GM23338 (cell line): Measurements from ENCODE around the gene KRTAP10-1. TPM values are rescaled to one million over a fixed set of nuclear protein-coding genes. Genes with fewer than 3 reads are reported as not detected.

Experiments used
- ATAC-seq: fragments of 200-7000 bp; cut with Tn5 transposase; 3 replicates; pipeline ENCODE4 v1.9.1; 2020
- DNase-seq: peaks from one replicate; pipeline ENCODE4 v3.0.0-alpha.2; 2015; ENCODE audit warnings: low spot score
- H2AFZ ChIP-seq: fragments of 200-600 bp; sonication (generic); 2 replicates; pipeline ENCODE4 v1.8.0; 2016; ENCODE audit warnings: antibody characterized with exemption, mild to moderate bottlenecking, moderate library complexity
- H3F3A ChIP-seq: fragments of 200-600 bp; sonication (generic); replicated peaks from 2 replicates; pipeline ENCODE4 v1.8.0; 2017; ENCODE audit warnings: antibody characterized with exemption, mixed run types, low read depth
- H3K27ac ChIP-seq: fragments of 200-600 bp; sonication (generic); 2 replicates; pipeline ENCODE4 v1.6.1; 2016; ENCODE audit warnings: low read depth
- H3K27me3 ChIP-seq: fragments of 200-600 bp; sonication (generic); 2 replicates; pipeline ENCODE4 v1.8.0; 2016; ENCODE audit warnings: mild to moderate bottlenecking, mixed run types, moderate library complexity; ENCODE audit not compliant: insufficient read depth
- H3K36me3 ChIP-seq: fragments of 200-600 bp; sonication (generic); 2 replicates; pipeline ENCODE4 v1.8.0; 2016; ENCODE audit warnings: mild to moderate bottlenecking; ENCODE audit not compliant: insufficient read depth
- H3K4me1 ChIP-seq: fragments of 200-600 bp; sonication (generic); 2 replicates; pipeline ENCODE4 v1.8.0; 2016; ENCODE audit warnings: mild to moderate bottlenecking, moderate library complexity; ENCODE audit not compliant: insufficient read depth
- H3K4me2 ChIP-seq: fragments of 200-600 bp; sonication (generic); 2 replicates; pipeline ENCODE4 v1.7.1; 2017; ENCODE audit warnings: mixed run types
- H3K4me3 ChIP-seq: fragments of 200-600 bp; sonication (generic); 2 replicates; pipeline ENCODE4 v1.6.1; 2016; ENCODE audit warnings: mixed run types
- H3K79me2 ChIP-seq: fragments of 200-600 bp; sonication (generic); replicated peaks from 2 replicates; pipeline ENCODE4 v1.8.0; 2017; ENCODE audit warnings: mild to moderate bottlenecking; ENCODE audit not compliant: insufficient read depth
- H3K9me2 ChIP-seq: fragments of 200-600 bp; sonication (generic); 2 replicates; pipeline ENCODE4 v1.8.0; 2017; ENCODE audit not compliant: insufficient read depth
- H4K20me1 ChIP-seq: fragments of 200-600 bp; sonication (generic); replicated peaks from 2 replicates; pipeline ENCODE4 v1.8.0; 2017; ENCODE audit warnings: mild to moderate bottlenecking; ENCODE audit not compliant: insufficient read depth
- H3K27ac Mint-ChIP-seq: 2 replicates; pipeline ENCODE4 v1.8.0; 2020; ENCODE audit warnings: inconsistent platforms, mild to moderate bottlenecking, moderate library complexity, mixed read lengths
- H3K27me3 Mint-ChIP-seq: 3 replicates; pipeline ENCODE4 v1.8.0; 2022; ENCODE audit warnings: low read depth, mild to moderate bottlenecking, moderate library complexity, mixed read lengths, inconsistent platforms; ENCODE audit not compliant: insufficient read depth, poor library complexity
- H3K36me3 Mint-ChIP-seq: 3 replicates; pipeline ENCODE4 v1.8.0; 2021; ENCODE audit warnings: low read depth, mild to moderate bottlenecking, inconsistent platforms, moderate library complexity, mixed read lengths
- H3K4me1 Mint-ChIP-seq: 3 replicates; pipeline ENCODE4 v1.8.0; 2020; ENCODE audit warnings: mild to moderate bottlenecking, inconsistent platforms, mixed read lengths
- H3K4me3 Mint-ChIP-seq: 3 replicates; pipeline ENCODE4 v1.8.0; 2021; ENCODE audit warnings: moderate library complexity, mild to moderate bottlenecking, inconsistent platforms, mixed read lengths
- H3K9me3 Mint-ChIP-seq: 3 replicates; pipeline ENCODE4 v1.8.0; 2020; ENCODE audit warnings: moderate library complexity, mild to moderate bottlenecking, inconsistent platforms, mixed read lengths
- EZH2 ChIP-seq: fragments of 200-600 bp; sonication (generic); IDR thresholded peaks from one replicate; pipeline ENCODE4 v1.8.0; 2017; ENCODE audit warnings: antibody characterized with exemption, mild to moderate bottlenecking, low read depth; ENCODE audit not compliant: unreplicated experiment
- EZH2phosphoT487 ChIP-seq: fragments of 200-600 bp; sonication (generic); IDR thresholded peaks from one replicate; pipeline ENCODE4 v1.8.1; 2018; ENCODE audit warnings: antibody characterized with exemption; ENCODE audit not compliant: unreplicated experiment
- JUNB ChIP-seq: IDR thresholded peaks from one replicate; pipeline ENCODE4 v1.6.1; 2016; ENCODE audit warnings: antibody characterized with exemption; ENCODE audit not compliant: unreplicated experiment
- NANOG ChIP-seq: IDR thresholded peaks from 2 replicates; pipeline ENCODE4 v1.6.1; 2016; ENCODE audit warnings: antibody characterized with exemption, borderline replicate concordance
- POLR2AphosphoS5 ChIP-seq: IDR thresholded peaks from 2 replicates; pipeline ENCODE4 v1.6.1; 2016; ENCODE audit warnings: antibody characterized with exemption, low read depth
- ZNF114 ChIP-seq: fragments of 250-450 bp; sonication (Bioruptor Pico); IDR thresholded peaks from 2 replicates; pipeline ENCODE4 v1.5.0; 2020; ENCODE audit warnings: mild to moderate bottlenecking, moderate library complexity
- polyA plus RNA-seq: library from polyadenylated mRNA; unstranded; fragments of >200 nt; fragmentation: Nextera tagmentation; extraction: Ambion mirVana; gene quantifications from 2 replicates; pipeline ENCODE4 v1.2.1, GENCODE V29; 2016
- total RNA-seq: library from RNA; depleted of rRNA; stranded (reverse); fragments of >200 nt; shearing (Covaris generic); gene quantifications from 2 replicates; pipeline ENCODE4 v1.2.3, GENCODE V29; 2014
- TF ChIP-seq, protein P1 (sequence below): IDR thresholded peaks from 2 replicates; pipeline ENCODE4 v1.6.1; 2016; ENCODE audit warnings: antibody characterized with exemption
- TF ChIP-seq, protein P2 (sequence below): fragments of 250-450 bp; sonication (Bioruptor Pico); IDR thresholded peaks from 2 replicates; pipeline ENCODE4 v1.5.0; 2020; ENCODE audit warnings: mild to moderate bottlenecking, moderate library complexity
- TF ChIP-seq, protein P3 (sequence below), 2 experiments: fragments of 200-600 bp in 1 of 2; sonication (generic) in 1 of 2; conservative IDR thresholded peaks; 2 replicates each; pipeline versions ENCODE4 v1.5.1 to v1.6.1; 2016 to 2017; ENCODE audit warnings: antibody characterized with exemption in 2 of 2, low read depth in 2 of 2, mild to moderate bottlenecking in 2 of 2, moderate library complexity in 1 of 2

KRTAP10-1 gene
- total and polyA plus RNA-seq, 2 experiments from 2014 or later, result not detected

DNA sequence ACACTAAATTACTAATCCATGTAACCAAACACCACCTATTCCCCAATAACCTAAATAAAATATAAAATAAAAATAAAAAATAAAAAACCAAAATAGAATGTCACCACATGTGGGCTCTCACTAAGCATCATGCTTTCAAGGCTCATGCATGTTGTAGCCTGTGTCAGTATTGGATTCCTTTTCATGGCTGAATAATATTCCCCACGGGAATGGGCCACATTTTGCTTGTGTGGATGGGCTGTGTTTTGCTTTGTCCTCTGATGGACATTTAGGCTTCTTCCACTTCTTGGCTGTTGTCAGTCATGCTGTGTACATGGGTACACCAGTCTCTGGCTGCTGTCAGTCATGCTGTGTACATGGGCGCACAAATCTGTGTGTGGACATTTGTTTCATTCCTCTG is 49.1 kb upstream of the KRTAP10-1 start:
- no peak overlapping the region for H3K27ac ChIP-seq
- peaks cover 13% of the 10 kb centered on the region for H3K4me1 ChIP-seq
- no peaks in the 10 kb centered on the region for H4K20me1 ChIP-seq
- no peak overlapping the region for H3K4me2 ChIP-seq
- Mint-ChIP-seq H3K27me3 (peaks cover 7% of the 10 kb centered on the region), H3K9me3 (no peaks in the 10 kb centered on the region; the same call in 2 of the 3 replicates), H3K4me3 (no peak overlapping the region), H3K36me3 (no peaks in the 10 kb centered on the region; the same call in 2 of the 3 replicates), H3K27ac (no peak overlapping the region), H3K4me1 (peaks cover 9% of the 10 kb centered on the region)
- no peak for DNase-seq
- no peak for ATAC-seq
- no peak for TF ChIP-seq POLR2AphosphoS5
- TF ChIP-seq, protein P1, sequence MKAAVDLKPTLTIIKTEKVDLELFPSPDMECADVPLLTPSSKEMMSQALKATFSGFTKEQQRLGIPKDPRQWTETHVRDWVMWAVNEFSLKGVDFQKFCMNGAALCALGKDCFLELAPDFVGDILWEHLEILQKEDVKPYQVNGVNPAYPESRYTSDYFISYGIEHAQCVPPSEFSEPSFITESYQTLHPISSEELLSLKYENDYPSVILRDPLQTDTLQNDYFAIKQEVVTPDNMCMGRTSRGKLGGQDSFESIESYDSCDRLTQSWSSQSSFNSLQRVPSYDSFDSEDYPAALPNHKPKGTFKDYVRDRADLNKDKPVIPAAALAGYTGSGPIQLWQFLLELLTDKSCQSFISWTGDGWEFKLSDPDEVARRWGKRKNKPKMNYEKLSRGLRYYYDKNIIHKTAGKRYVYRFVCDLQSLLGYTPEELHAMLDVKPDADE, result no peak
- no peak for TF ChIP-seq JUNB
- no peak for TF ChIP-seq NANOG
- TF ChIP-seq EZH2phosphoT487, result no peak
- TF ChIP-seq, protein P2, sequence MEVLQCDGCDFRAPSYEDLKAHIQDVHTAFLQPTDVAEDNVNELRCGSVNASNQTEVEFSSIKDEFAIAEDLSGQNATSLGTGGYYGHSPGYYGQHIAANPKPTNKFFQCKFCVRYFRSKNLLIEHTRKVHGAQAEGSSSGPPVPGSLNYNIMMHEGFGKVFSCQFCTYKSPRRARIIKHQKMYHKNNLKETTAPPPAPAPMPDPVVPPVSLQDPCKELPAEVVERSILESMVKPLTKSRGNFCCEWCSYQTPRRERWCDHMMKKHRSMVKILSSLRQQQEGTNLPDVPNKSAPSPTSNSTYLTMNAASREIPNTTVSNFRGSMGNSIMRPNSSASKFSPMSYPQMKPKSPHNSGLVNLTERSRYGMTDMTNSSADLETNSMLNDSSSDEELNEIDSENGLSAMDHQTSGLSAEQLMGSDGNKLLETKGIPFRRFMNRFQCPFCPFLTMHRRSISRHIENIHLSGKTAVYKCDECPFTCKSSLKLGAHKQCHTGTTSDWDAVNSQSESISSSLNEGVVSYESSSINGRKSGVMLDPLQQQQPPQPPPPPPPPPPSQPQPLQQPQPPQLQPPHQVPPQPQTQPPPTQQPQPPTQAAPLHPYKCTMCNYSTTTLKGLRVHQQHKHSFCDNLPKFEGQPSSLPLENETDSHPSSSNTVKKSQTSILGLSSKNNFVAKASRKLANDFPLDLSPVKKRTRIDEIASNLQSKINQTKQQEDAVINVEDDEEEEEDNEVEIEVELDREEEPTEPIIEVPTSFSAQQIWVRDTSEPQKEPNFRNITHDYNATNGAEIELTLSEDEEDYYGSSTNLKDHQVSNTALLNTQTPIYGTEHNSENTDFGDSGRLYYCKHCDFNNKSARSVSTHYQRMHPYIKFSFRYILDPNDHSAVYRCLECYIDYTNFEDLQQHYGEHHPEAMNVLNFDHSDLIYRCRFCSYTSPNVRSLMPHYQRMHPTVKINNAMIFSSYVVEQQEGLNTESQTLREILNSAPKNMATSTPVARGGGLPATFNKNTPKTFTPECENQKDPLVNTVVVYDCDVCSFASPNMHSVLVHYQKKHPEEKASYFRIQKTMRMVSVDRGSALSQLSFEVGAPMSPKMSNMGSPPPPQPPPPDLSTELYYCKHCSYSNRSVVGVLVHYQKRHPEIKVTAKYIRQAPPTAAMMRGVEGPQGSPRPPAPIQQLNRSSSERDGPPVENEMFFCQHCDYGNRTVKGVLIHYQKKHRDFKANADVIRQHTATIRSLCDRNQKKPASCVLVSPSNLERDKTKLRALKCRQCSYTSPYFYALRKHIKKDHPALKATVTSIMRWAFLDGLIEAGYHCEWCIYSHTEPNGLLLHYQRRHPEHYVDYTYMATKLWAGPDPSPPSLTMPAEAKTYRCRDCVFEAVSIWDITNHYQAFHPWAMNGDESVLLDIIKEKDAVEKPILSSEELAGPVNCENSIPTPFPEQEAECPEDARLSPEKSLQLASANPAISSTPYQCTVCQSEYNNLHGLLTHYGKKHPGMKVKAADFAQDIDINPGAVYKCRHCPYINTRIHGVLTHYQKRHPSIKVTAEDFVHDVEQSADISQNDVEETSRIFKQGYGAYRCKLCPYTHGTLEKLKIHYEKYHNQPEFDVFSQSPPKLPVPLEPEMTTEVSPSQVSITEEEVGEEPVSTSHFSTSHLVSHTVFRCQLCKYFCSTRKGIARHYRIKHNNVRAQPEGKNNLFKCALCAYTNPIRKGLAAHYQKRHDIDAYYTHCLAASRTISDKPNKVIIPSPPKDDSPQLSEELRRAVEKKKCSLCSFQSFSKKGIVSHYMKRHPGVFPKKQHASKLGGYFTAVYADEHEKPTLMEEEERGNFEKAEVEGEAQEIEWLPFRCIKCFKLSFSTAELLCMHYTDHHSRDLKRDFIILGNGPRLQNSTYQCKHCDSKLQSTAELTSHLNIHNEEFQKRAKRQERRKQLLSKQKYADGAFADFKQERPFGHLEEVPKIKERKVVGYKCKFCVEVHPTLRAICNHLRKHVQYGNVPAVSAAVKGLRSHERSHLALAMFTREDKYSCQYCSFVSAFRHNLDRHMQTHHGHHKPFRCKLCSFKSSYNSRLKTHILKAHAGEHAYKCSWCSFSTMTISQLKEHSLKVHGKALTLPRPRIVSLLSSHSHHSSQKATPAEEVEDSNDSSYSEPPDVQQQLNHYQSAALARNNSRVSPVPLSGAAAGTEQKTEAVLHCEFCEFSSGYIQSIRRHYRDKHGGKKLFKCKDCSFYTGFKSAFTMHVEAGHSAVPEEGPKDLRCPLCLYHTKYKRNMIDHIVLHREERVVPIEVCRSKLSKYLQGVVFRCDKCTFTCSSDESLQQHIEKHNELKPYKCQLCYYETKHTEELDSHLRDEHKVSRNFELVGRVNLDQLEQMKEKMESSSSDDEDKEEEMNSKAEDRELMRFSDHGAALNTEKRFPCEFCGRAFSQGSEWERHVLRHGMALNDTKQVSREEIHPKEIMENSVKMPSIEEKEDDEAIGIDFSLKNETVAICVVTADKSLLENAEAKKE (CRISPR knock-in tag), result no peak
- TF ChIP-seq, protein P3, sequence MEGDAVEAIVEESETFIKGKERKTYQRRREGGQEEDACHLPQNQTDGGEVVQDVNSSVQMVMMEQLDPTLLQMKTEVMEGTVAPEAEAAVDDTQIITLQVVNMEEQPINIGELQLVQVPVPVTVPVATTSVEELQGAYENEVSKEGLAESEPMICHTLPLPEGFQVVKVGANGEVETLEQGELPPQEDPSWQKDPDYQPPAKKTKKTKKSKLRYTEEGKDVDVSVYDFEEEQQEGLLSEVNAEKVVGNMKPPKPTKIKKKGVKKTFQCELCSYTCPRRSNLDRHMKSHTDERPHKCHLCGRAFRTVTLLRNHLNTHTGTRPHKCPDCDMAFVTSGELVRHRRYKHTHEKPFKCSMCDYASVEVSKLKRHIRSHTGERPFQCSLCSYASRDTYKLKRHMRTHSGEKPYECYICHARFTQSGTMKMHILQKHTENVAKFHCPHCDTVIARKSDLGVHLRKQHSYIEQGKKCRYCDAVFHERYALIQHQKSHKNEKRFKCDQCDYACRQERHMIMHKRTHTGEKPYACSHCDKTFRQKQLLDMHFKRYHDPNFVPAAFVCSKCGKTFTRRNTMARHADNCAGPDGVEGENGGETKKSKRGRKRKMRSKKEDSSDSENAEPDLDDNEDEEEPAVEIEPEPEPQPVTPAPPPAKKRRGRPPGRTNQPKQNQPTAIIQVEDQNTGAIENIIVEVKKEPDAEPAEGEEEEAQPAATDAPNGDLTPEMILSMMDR (conservative IDR thresholded peaks at IDR 0.05; ENCODE audit: low read depth in 2 of 2), result no peak
- no peak for TF ChIP-seq EZH2
- no peak for TF ChIP-seq ZNF114 (CRISPR knock-in tag)
- no peaks in the 10 kb centered on the region for H3K9me2 ChIP-seq
- H2AFZ ChIP-seq, result no peak overlapping the region
- 0 out of 2 replicates have a peak, but pooled peaks cover 4% of the 10 kb centered on the region for H3F3A ChIP-seq
- H3K27me3 ChIP-seq, result no peaks in the 10 kb centered on the region
- no peaks in the 10 kb centered on the region for H3K36me3 ChIP-seq
- H3K79me2 ChIP-seq, result no peaks in the 10 kb centered on the region
- no peak overlapping the region for H3K4me3 ChIP-seq
